Esophagus squamous epithelium (tissue), 5 donors: Measurements from ENCODE around the gene ACOX2. TPM values are rescaled to one million over a fixed set of nuclear protein-coding genes. Genes with fewer than 3 reads are reported as not detected.

Experiments
- DNase-seq: peaks from one replicate; lab custom pipeline; 2025; lab: John Stamatoyannopoulos, UW
- H3K27ac ChIP-seq, 4 donors: fragments of 200-600 bp; sonication (generic); one replicate each; pipeline ENCODE4 v1.5.1; 2016 to 2019; ENCODE audit warnings: mild to moderate bottlenecking in 1 of 4
- H3K27me3 ChIP-seq, 4 donors: fragments of 200-600 bp; sonication (generic); 1 replicate in 3 of 4; 2 replicates in 1 of 4; pipeline versions ENCODE4 v1.5.1 to v1.6.0; 2017 to 2021; ENCODE audit warnings: antibody characterized with exemption in 1 of 4
- H3K36me3 ChIP-seq, 3 donors: fragments of 200-600 bp; sonication (generic); one replicate each; pipeline ENCODE4 v1.5.1; 2016 to 2019
- H3K4me1 ChIP-seq, 3 donors: fragments of 200-600 bp; sonication (generic); one replicate each; pipeline ENCODE4 v1.5.1; 2017 to 2019
- H3K4me3 ChIP-seq, 4 donors: fragments of 200-600 bp; sonication (generic); 1 replicate in 3 of 4; 2 replicates in 1 of 4; pipeline ENCODE4 v1.5.1; 2016 to 2019; ENCODE audit warnings: mild to moderate bottlenecking in 2 of 4, moderate library complexity in 1 of 4
- H3K9me3 ChIP-seq, 3 donors: fragments of 200-600 bp; sonication (generic); one replicate each; pipeline ENCODE4 v1.5.1; 2016 to 2019
- CTCF ChIP-seq, 6 experiments: fragments of 450-650 bp in 4 of 6; fragments of 200-600 bp in 2 of 6; sonication (generic) in 2 of 6; IDR thresholded peaks; one replicate each; pipeline ENCODE4 v1.5.1; 2016 to 2019; ENCODE audit warnings: antibody characterized with exemption in 6 of 6, mild to moderate bottlenecking in 4 of 6, moderate library complexity in 4 of 6
- POLR2A ChIP-seq, 4 donors: fragments of 450-650 bp; IDR thresholded peaks; one replicate each; pipeline ENCODE4 v1.6.1; 2017; ENCODE audit warnings: antibody characterized with exemption in 4 of 4, mild to moderate bottlenecking in 4 of 4, moderate library complexity in 3 of 4
- WGBS, 2 donors: methylation state at CpG; one replicate each; pipeline ENCODE4 v1.1.5; 2018; 5-methylcytosine and 5-hydroxymethylcytosine counted together
- intact Hi-C: fragments of 100-400 bp; cut with DNase I; formaldehyde crosslinking; loops from one replicate; pipeline ENCODE4 v1.15.0; 2022
- total RNA-seq, 4 donors: library from RNA; depleted of rRNA; stranded (reverse); fragments of >200 nt; gene quantifications; one replicate each; pipeline ENCODE4 v1.1.0, GENCODE V29; 2016
- donor health status: DM: yes; HTN: yes; CAD: no.

Gene ACOX2
- total RNA-seq, 4 donors from 2014 or later: 5.3 to 14.1 (median 10.0) TPM

GRCh38 chr3:58492494-58492905 is 44.5 kb downstream of the ACOX2 start:
- H3K36me3 ChIP-seq: no peaks in the 10 kb centered on the region
- no peaks in the 10 kb centered on the region for H3K9me3 ChIP-seq
- no peaks in the 10 kb centered on the region for H3K27me3 ChIP-seq
- TF ChIP-seq POLR2A (IDR thresholded peaks at IDR 0.05) (no peak), CTCF (IDR thresholded peaks at IDR 0.05) (no peak)
- H3K4me1 ChIP-seq: peaks cover 33 to 72% (median 50%) of the 10 kb centered on the region in 3 donors
- intact Hi-C loops: loop anchor here (5.0 kb wide), 1 partner anchor 40 kb away; no protein-coding TSS in a partner anchor
- 0% methylated on average over 7 to 12 of the region's 15 CpGs for WGBS, 2 donors
- H3K4me3 ChIP-seq: peak overlapping the region; percentile 78 to 96 (median 86)
- DNase-seq: no peak
- peak overlapping the region; percentile 83 to 94 (median 90) for H3K27ac ChIP-seq

GRCh38 chr3:58491506-58492402 is 45.2 kb downstream of the ACOX2 start, which contains the start of gene KCTD6:
KCTD6 (plus strand) TSS chr3:58492096; CDS start chr3:58498756, 6,660 bp downstream.
- no peaks in the 10 kb centered on the region for H3K27me3 ChIP-seq
- H3K27ac ChIP-seq: peak within 1 kb of the TSS; percentile 84 to 94 (median 90)
- 8% methylated on average over 1 to 4 of the region's 104 CpGs for WGBS, 2 donors
- H3K4me3 ChIP-seq: peak within 1 kb of the TSS; percentile 78 to 96 (median 86)
- no peaks in the 10 kb centered on the region for H3K9me3 ChIP-seq
- H3K4me1 ChIP-seq: peaks cover 35 to 72% (median 46%) of the 10 kb centered on the region in 3 donors
- DNase-seq: peak; percentile 61
- no peaks in the 10 kb centered on the region for H3K36me3 ChIP-seq
- TF ChIP-seq POLR2A (IDR thresholded peaks at IDR 0.05): peak in 1 of 4 donors; percentile 41
- TF ChIP-seq CTCF (IDR thresholded peaks at IDR 0.05): peak; percentile 60 to 91 (median 84)
- intact Hi-C loops: loop anchor here (5.0 kb wide), 1 partner anchor 41 kb away; no protein-coding TSS in a partner anchor

GRCh38 chr3:58490860-58491501 is 46.0 kb downstream of the ACOX2 start:
- no peaks in the 10 kb centered on the region for H3K9me3 ChIP-seq
- H3K4me3 ChIP-seq: peak overlapping the region in 3 of 4 donors; percentile 79 to 96 (median 92)
- intact Hi-C loops: loop anchor here (5.0 kb wide), 1 partner anchor 41 kb away; no protein-coding TSS in a partner anchor
- no peaks in the 10 kb centered on the region for H3K27me3 ChIP-seq
- 60 to 61% methylated on average over 16 to 18 of the region's 19 CpGs for WGBS, 2 donors
- TF ChIP-seq CTCF (IDR thresholded peaks at IDR 0.05) (no peak), POLR2A (IDR thresholded peaks at IDR 0.05) (no peak)
- peaks cover 36 to 67% (median 38%) of the 10 kb centered on the region in 3 donors for H3K4me1 ChIP-seq
- H3K27ac ChIP-seq: peak overlapping the region; percentile 84 to 94 (median 90)
- H3K36me3 ChIP-seq: no peaks in the 10 kb centered on the region
- no peak for DNase-seq

- TF ChIP-seq POLR2A (IDR thresholded peaks at IDR 0.05) (no peak), CTCF (IDR thresholded peaks at IDR 0.05) (no peak)
- Histone ChIP-seq H3K4me3 (no peak overlapping the region), H3K27me3 (no peaks in the 10 kb centered on the region), H3K36me3 (no peaks in the 10 kb centered on the region), H3K4me1 (peaks cover 21 to 47% (median 27%) of the 10 kb centered on the region in 3 donors), H3K27ac (no peak overlapping the region), H3K9me3 (no peaks in the 10 kb centered on the region)
- DNase-seq: no peak
- intact Hi-C loops: no loop called here
- WGBS, 2 donors: 45 to 52% methylated on average over 2 of the region's 2 CpGs
Measured at GRCh38 chr3:58488967-58489366, 48.0 kb downstream of the ACOX2 start.
